ENCODE results near the gene XRCC3.
"Not testable (repeated sequence)": the region's sequence is repeated elsewhere in the genome, so short reads cannot be mapped to it uniquely, and the experiment has no call there.

The XRCC3 gene

GRCh38 chr14:103705118-103705503 is 10.1 kb downstream of the XRCC3 start:
- DNase-seq = no peak

GRCh38 chr14:103704708-103705107 is 10.5 kb downstream of the XRCC3 start:
- no peak for DNase-seq

GRCh38 chr14:103703433-103704385 is 11.5 kb downstream of the XRCC3 start:
- DNase-seq = no peak

- no peak for DNase-seq
Measured at GRCh38 chr14:103702497-103703432, 12.5 kb downstream of the XRCC3 start.

GRCh38 chr14:103702095-103702494 is 13.2 kb downstream of the XRCC3 start:
- DNase-seq = no peak

- no peak for DNase-seq
Measured at GRCh38 chr14:103700753-103701490, 14.3 kb downstream of the XRCC3 start.

GRCh38 chr14:103699901-103700752 is 15.1 kb downstream of the XRCC3 start:
- DNase-seq = no peak

- no peak for DNase-seq
Measured at GRCh38 chr14:103699261-103699661, 16.0 kb downstream of the XRCC3 start.

- no peak for DNase-seq
Measured at GRCh38 chr14:103698380-103699260, 16.6 kb downstream of the XRCC3 start.

GRCh38 chr14:103697603-103698379 is 17.5 kb downstream of the XRCC3 start:
- DNase-seq = no peak

- no peak for DNase-seq
Measured at GRCh38 chr14:103697206-103697602, 18.0 kb downstream of the XRCC3 start.

- DNase-seq = no peak
Measured at GRCh38 chr14:103696466-103697071, 18.7 kb downstream of the XRCC3 start.

GRCh38 chr14:103696070-103696402 is 19.2 kb downstream of the XRCC3 start:
- DNase-seq = no peak

GRCh38 chr14:103695296-103696069 is 19.8 kb downstream of the XRCC3 start:
- no peak for DNase-seq

- DNase-seq = no peak
Measured at GRCh38 chr14:103694572-103695026, 20.7 kb downstream of the XRCC3 start.

GRCh38 chr14:103693515-103693914 is 21.7 kb downstream of the XRCC3 start:
- DNase-seq = no peak

- no peak for DNase-seq
Measured at GRCh38 chr14:103692871-103693270, 22.4 kb downstream of the XRCC3 start.

- DNase-seq = no peak
Measured at GRCh38 chr14:103692159-103692558, 23.1 kb downstream of the XRCC3 start.

- not testable (repeated sequence) for DNase-seq
Measured at GRCh38 chr14:103691655-103692054, 23.6 kb downstream of the XRCC3 start.

Data from CD4-positive, alpha-beta T cell treated with Interleukin-4 for 4 hours (primary cell).